Spleen (tissue), 7 donors: ENCODE data around the gene ADGRE1.

ENCODE experiments used
- CTCF ChIP-seq, 11 experiments: fragments of 200-600 bp in 7 of 11; fragments of 450-650 bp in 4 of 11; sonication (generic) in 4 of 11; IDR thresholded peaks in 8 of 11; conservative IDR thresholded peaks in 3 of 11; 1 replicate in 7 of 11; 2 replicates in 4 of 11; pipeline versions ENCODE4 v1.4.0 to v1.8.0; 2016 to 2021; ENCODE audit warnings: antibody characterized with exemption in 11 of 11, inconsistent platforms in 4 of 11, mild to moderate bottlenecking in 1 of 11
- POLR2AphosphoS5 ChIP-seq, 3 donors: sonication (generic); formaldehyde crosslinking; IDR thresholded peaks; one replicate each; pipeline ENCODE4 v1.5.1; 2017; ENCODE audit warnings: antibody characterized with exemption in 3 of 3
- donor health status: DM: no; HTN: no; CAD: no; lungs with moderate emphysema.
- donor health status: DM: no; HTN: no; CAD: no.
- donor health status: DM: no; HTN: no; CAD: no.

- no peak for TF ChIP-seq POLR2AphosphoS5 (IDR thresholded peaks at IDR 0.05)
- no peak for TF ChIP-seq CTCF (IDR thresholded peaks at IDR 0.05 in 8 of 11, conservative IDR thresholded peaks at IDR 0.05 in 3 of 11)
Observed at GRCh38 chr19:6894313-6894712, 6.9 kb downstream of the ADGRE1 start.
